ENCODE measurements around the gene WDR1.

Gene WDR1

DNA sequence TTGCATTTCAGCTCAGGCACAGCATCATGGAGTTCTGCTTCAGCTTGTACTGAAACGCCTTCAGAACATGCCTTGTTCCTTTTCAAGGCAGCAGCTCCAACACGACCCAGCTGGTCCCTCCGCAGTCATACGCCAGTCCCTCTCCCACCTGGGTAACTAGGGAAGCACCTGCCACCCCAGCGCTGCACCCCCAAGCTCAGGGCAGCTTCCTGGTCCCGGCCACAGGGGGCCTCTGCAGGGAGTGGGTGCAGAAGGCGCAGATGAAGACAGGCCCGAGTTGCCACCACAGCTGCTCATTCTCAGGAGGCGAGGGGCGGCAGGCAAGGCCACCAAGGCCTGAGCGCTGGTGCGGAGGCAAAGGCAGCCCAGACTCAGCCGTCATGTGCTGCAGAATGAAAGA, 21.8 kb downstream of the WDR1 start:
- Histone ChIP-seq H3K4me1 (peaks cover 8% of the 10 kb centered on the region), H3K9me3 (no peaks in the 10 kb centered on the region), H3K27me3 (no peaks in the 10 kb centered on the region), H3K4me3 (ENCODE audit: low read depth, low read length) (no peak overlapping the region), H3K36me3 (peaks cover 65% of the 10 kb centered on the region)
- no peak for DNase-seq
- TF ChIP-seq, protein P1, sequence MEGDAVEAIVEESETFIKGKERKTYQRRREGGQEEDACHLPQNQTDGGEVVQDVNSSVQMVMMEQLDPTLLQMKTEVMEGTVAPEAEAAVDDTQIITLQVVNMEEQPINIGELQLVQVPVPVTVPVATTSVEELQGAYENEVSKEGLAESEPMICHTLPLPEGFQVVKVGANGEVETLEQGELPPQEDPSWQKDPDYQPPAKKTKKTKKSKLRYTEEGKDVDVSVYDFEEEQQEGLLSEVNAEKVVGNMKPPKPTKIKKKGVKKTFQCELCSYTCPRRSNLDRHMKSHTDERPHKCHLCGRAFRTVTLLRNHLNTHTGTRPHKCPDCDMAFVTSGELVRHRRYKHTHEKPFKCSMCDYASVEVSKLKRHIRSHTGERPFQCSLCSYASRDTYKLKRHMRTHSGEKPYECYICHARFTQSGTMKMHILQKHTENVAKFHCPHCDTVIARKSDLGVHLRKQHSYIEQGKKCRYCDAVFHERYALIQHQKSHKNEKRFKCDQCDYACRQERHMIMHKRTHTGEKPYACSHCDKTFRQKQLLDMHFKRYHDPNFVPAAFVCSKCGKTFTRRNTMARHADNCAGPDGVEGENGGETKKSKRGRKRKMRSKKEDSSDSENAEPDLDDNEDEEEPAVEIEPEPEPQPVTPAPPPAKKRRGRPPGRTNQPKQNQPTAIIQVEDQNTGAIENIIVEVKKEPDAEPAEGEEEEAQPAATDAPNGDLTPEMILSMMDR (IDR thresholded peaks at IDR 0.05; ENCODE audit: low read depth, low read length) = no peak

- no peaks in the 10 kb centered on the region for H3K27me3 ChIP-seq
- DNase-seq = no peak
- no peaks in the 10 kb centered on the region for H3K9me3 ChIP-seq
- TF ChIP-seq, protein P1 (IDR thresholded peaks at IDR 0.05; ENCODE audit: low read depth, low read length) = no peak
- H3K4me3 ChIP-seq (ENCODE audit: low read depth, low read length) = no peak overlapping the region
- H3K4me1 ChIP-seq = peaks cover 8% of the 10 kb centered on the region
- peaks cover 65% of the 10 kb centered on the region for H3K36me3 ChIP-seq
Observed at GRCh38 chr4:10093801-10094552, 22.6 kb downstream of the WDR1 start.

GRCh38 chr4:10093271-10093621, 23.4 kb downstream of the WDR1 start:
- TF ChIP-seq, protein P1 (IDR thresholded peaks at IDR 0.05; ENCODE audit: low read depth, low read length) = no peak
- DNase-seq = no peak
- Histone ChIP-seq H3K27me3 (no peaks in the 10 kb centered on the region), H3K36me3 (peaks cover 67% of the 10 kb centered on the region), H3K4me1 (peaks cover 8% of the 10 kb centered on the region), H3K4me3 (ENCODE audit: low read depth, low read length) (no peak overlapping the region), H3K9me3 (no peaks in the 10 kb centered on the region)

GRCh38 chr4:10092481-10093270, 23.9 kb downstream of the WDR1 start:
- Histone ChIP-seq H3K4me3 (ENCODE audit: low read depth, low read length) (no peak overlapping the region), H3K4me1 (peaks cover 8% of the 10 kb centered on the region), H3K36me3 (peaks cover 66% of the 10 kb centered on the region), H3K27me3 (no peaks in the 10 kb centered on the region), H3K9me3 (no peaks in the 10 kb centered on the region)
- TF ChIP-seq, protein P1 (IDR thresholded peaks at IDR 0.05; ENCODE audit: low read depth, low read length) = no peak
- DNase-seq = no peak

GRCh38 chr4:10091531-10092181, 24.9 kb downstream of the WDR1 start:
- TF ChIP-seq, protein P1 (IDR thresholded peaks at IDR 0.05; ENCODE audit: low read depth, low read length) = no peak
- peaks cover 8% of the 10 kb centered on the region for H3K4me1 ChIP-seq
- no peak for DNase-seq
- peaks cover 70% of the 10 kb centered on the region for H3K36me3 ChIP-seq
- no peak overlapping the region for H3K4me3 ChIP-seq (ENCODE audit: low read depth, low read length)
- H3K9me3 ChIP-seq = no peaks in the 10 kb centered on the region
- no peaks in the 10 kb centered on the region for H3K27me3 ChIP-seq

Data from BE2C (cell line).